GM23248 (cell line): ENCODE results near the gene TFPI. TPM values are rescaled to one million over a fixed set of nuclear protein-coding genes. Genes with fewer than 3 reads are reported as not detected.
A peak's percentile ranks its signal among the peaks of the same experiment; 100 is the strongest.

ENCODE experiments used
- DNase-seq: peaks from one replicate; pipeline ENCODE4 v3.0.0-alpha.2; 2015
- H2AFZ ChIP-seq: fragments of 200-600 bp; sonication (generic); 2 replicates; pipeline ENCODE4 v1.6.1; 2016; ENCODE audit warnings: antibody characterized with exemption
- H3F3A ChIP-seq: fragments of 200-600 bp; sonication (generic); 2 replicates; pipeline ENCODE4 v1.6.1; 2016; ENCODE audit warnings: mild to moderate bottlenecking, antibody characterized with exemption, mixed run types; ENCODE audit not compliant: insufficient read depth
- H3K27ac ChIP-seq: fragments of 200-600 bp; sonication (generic); 2 replicates; pipeline ENCODE4 v1.5.1; 2016; ENCODE audit warnings: mild to moderate bottlenecking
- H3K27me3 ChIP-seq: fragments of 200-600 bp; sonication (generic); replicated peaks from 2 replicates; pipeline ENCODE4 v1.6.1; 2016; ENCODE audit warnings: mild to moderate bottlenecking; ENCODE audit not compliant: insufficient read depth
- H3K36me3 ChIP-seq: fragments of 200-600 bp; sonication (generic); 2 replicates; pipeline ENCODE4 v1.6.1; 2016; ENCODE audit warnings: low read depth, mild to moderate bottlenecking
- H3K4me1 ChIP-seq: fragments of 200-600 bp; sonication (generic); 2 replicates; pipeline ENCODE4 v1.6.1; 2016; ENCODE audit warnings: mild to moderate bottlenecking; ENCODE audit not compliant: insufficient read depth
- H3K4me2 ChIP-seq: fragments of 200-600 bp; sonication (generic); one replicate; pipeline ENCODE4 v1.6.1; 2016; ENCODE audit warnings: mild to moderate bottlenecking; ENCODE audit not compliant: unreplicated experiment
- H3K4me3 ChIP-seq: fragments of 200-600 bp; sonication (generic); 2 replicates; pipeline ENCODE4 v1.5.1; 2016; ENCODE audit warnings: mild to moderate bottlenecking
- H3K79me2 ChIP-seq: fragments of 200-600 bp; sonication (generic); 2 replicates; pipeline ENCODE4 v1.6.1; 2016; ENCODE audit warnings: mild to moderate bottlenecking; ENCODE audit not compliant: insufficient read depth
- H3K9ac ChIP-seq: fragments of 200-600 bp; sonication (generic); 2 replicates; pipeline ENCODE4 v1.6.1; 2016; ENCODE audit warnings: mild to moderate bottlenecking
- H3K9me2 ChIP-seq: fragments of 200-600 bp; sonication (generic); 2 replicates; pipeline ENCODE4 v1.6.1; 2016; ENCODE audit warnings: mixed run types, mild to moderate bottlenecking, moderate library complexity; ENCODE audit not compliant: insufficient read depth
- H3K9me3 ChIP-seq: fragments of 200-600 bp; sonication (generic); one replicate; pipeline ENCODE4 v1.6.1; 2017; ENCODE audit warnings: low read depth
- H4K20me1 ChIP-seq: fragments of 200-600 bp; sonication (generic); 2 replicates; pipeline ENCODE4 v1.6.0; 2016; ENCODE audit not compliant: insufficient read depth
- EZH2 ChIP-seq: fragments of 200-600 bp; sonication (generic); IDR thresholded peaks from 2 replicates; pipeline ENCODE4 v1.6.1; 2018; ENCODE audit warnings: antibody characterized with exemption, mild to moderate bottlenecking; ENCODE audit not compliant: insufficient read depth, poor library complexity, severe bottlenecking
- EZH2phosphoT487 ChIP-seq: fragments of 200-600 bp; sonication (generic); IDR thresholded peaks from 2 replicates; pipeline ENCODE4 v1.6.1; 2018; ENCODE audit warnings: antibody characterized with exemption, moderate library complexity, mild to moderate bottlenecking, low read depth; ENCODE audit not compliant: insufficient read depth
- WGBS, 2 experiments: methylation state at CpG; one replicate each; pipeline ENCODE4 v1.1.6; 2015 to 2017; ENCODE audit warnings: low lambda C conversion rate in 2 of 2, low coverage in 1 of 2; ENCODE audit errors: missing lambda C conversion rate in 2 of 2; 5-methylcytosine and 5-hydroxymethylcytosine counted together
- in situ Hi-C: fragments of 300-500 bp; cut with MboI; formaldehyde crosslinking; loops from 2 replicates; pipeline ENCODE4 v1.15.0; 2020
- polyA plus RNA-seq: library from polyadenylated mRNA; unstranded; fragments of >200 nt; fragmentation: Nextera tagmentation; extraction: Ambion mirVana; gene quantifications from 2 replicates; pipeline ENCODE4 v1.2.1, GENCODE V29; 2016
- total RNA-seq: library from RNA; depleted of rRNA; stranded (reverse); fragments of >200 nt; shearing (Covaris generic); gene quantifications from 2 replicates; pipeline ENCODE4 v1.2.3, GENCODE V29; 2014

TFPI gene
- total and polyA plus RNA-seq, 2 experiments from 2014 or later: 48.7 to 64.4 TPM

DNA sequence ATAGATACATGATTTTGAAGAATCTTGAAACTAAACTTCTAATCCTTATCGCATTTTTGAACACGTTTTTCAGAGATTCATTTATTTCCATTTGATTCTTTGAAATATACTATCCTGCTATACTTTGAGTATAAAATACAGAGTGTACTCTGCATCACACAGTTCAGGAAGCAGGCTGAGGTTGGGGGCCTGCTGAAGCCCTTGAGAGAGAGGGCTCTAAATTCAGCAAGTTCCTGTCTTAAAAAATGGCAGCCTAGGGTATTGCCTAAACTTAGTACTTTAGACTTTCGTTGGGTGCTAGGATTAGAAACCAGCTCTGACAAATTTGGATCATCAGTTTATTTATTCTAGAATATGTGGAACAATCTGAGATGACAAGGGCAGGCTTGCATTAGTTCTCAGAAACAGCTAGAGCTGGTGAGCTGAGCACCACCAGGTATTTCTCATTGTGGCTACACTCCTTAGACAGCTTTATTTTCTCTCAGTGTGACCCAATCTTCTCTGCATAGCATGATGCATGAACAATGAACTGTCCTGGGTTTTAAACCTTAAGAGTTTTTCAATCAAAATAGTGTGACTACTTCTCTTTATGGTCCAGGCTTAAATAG, 49.1 kb downstream of the TFPI start:
- in situ Hi-C loops: loop anchor here (10.0 kb wide), 1 partner anchor 340 kb away; no protein-coding TSS in a partner anchor
- Histone ChIP-seq H3K79me2 (no peaks in the 10 kb centered on the region), H3K9ac (no peak overlapping the region), H4K20me1 (no peaks in the 10 kb centered on the region), H3F3A (no peaks in the 10 kb centered on the region), H2AFZ (no peak overlapping the region), H3K9me2 (no peaks in the 10 kb centered on the region), H3K4me1 (peaks cover 16% of the 10 kb centered on the region), H3K27ac (no peak overlapping the region), H3K4me3 (no peak overlapping the region), H3K27me3 (no peaks in the 10 kb centered on the region), H3K4me2 (no peak overlapping the region), H3K9me3 (no peaks in the 10 kb centered on the region), H3K36me3 (no peaks in the 10 kb centered on the region)
- no peak for DNase-seq
- 62 to 70% methylated on average over 3 of the region's 3 CpGs for WGBS, 2 experiments
- TF ChIP-seq EZH2: no peak
- no peak for TF ChIP-seq EZH2phosphoT487

DNA sequence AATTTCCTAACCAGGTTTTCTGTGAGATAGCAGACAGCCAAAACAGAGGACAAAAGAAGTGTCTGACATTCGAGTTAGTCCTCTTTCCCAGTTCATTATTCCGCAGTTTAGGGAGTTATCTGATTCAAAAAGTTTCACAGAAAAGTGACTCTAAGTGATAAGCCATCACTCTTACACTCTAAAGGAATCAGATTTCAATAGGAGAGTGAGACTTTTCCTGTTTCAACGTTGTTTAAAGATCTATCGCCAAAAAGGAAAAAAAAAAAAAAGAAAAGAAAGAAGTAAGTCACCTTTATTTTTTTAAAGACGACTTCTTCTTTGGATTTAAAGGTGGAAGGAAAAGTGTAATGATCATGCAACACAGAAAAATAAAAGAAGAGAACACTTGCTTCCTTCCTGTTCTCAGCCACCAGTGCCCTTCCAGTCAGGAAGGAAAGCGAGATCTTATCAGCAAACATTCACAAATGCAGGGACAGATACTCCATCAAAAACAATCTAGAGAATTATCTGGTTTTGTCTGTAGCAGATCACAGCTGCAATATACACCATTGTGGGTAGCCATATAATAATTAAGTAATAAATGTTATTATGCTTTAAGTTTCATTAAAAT, 49.8 kb downstream of the TFPI start:
- no peaks in the 10 kb centered on the region for H4K20me1 ChIP-seq
- no peaks in the 10 kb centered on the region for H3F3A ChIP-seq
- no peak overlapping the region for H3K4me2 ChIP-seq
- H3K79me2 ChIP-seq: no peaks in the 10 kb centered on the region
- H3K36me3 ChIP-seq: no peaks in the 10 kb centered on the region
- in situ Hi-C loops: loop anchor here (5.0 to 10.0 kb wide), 2 partner anchors 73 to 340 kb away; no protein-coding TSS in a partner anchor
- no peak overlapping the region for H3K9ac ChIP-seq
- H3K4me3 ChIP-seq: no peak overlapping the region
- H3K27me3 ChIP-seq: no peaks in the 10 kb centered on the region
- DNase-seq: no peak
- H3K27ac ChIP-seq: no peak overlapping the region
- no peak overlapping the region for H2AFZ ChIP-seq
- TF ChIP-seq EZH2: no peak
- no peak for TF ChIP-seq EZH2phosphoT487
- peaks cover 18% of the 10 kb centered on the region for H3K4me1 ChIP-seq
- no peaks in the 10 kb centered on the region for H3K9me3 ChIP-seq
- WGBS, 2 experiments: 42 to 52% methylated on average over 6 of the region's 6 CpGs
- no peaks in the 10 kb centered on the region for H3K9me2 ChIP-seq

DNA sequence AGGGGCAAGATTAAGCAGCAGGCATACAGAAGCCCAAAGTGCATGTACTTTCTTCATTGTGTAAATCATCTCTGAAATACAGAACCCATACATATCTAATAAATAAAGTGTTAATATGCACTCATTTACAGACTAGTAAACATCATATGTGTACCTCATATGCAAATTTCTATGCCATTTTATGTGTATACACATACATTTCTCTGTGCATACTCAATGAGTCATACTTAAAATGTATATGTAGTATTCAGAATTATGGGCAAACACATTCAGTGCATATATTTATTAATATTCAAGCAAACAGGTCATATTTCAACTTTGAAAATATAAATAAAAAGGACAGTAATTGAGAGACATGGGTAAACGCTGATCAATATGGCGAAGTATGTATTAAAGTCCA, 50.5 kb downstream of the TFPI start:
- H3F3A ChIP-seq: no peaks in the 10 kb centered on the region
- no peaks in the 10 kb centered on the region for H3K36me3 ChIP-seq
- H2AFZ ChIP-seq: no peak overlapping the region
- H3K4me1 ChIP-seq: peaks cover 18% of the 10 kb centered on the region
- no peaks in the 10 kb centered on the region for H3K27me3 ChIP-seq
- no peak overlapping the region for H3K4me3 ChIP-seq
- H4K20me1 ChIP-seq: no peaks in the 10 kb centered on the region
- DNase-seq: no peak
- 69 to 71% methylated on average over 2 of the region's 2 CpGs for WGBS, 2 experiments
- no peaks in the 10 kb centered on the region for H3K79me2 ChIP-seq
- H3K27ac ChIP-seq: no peak overlapping the region
- TF ChIP-seq EZH2: no peak
- no peak for TF ChIP-seq EZH2phosphoT487
- H3K9ac ChIP-seq: no peak overlapping the region
- H3K4me2 ChIP-seq: no peak overlapping the region
- in situ Hi-C loops: loop anchor here (5.0 to 10.0 kb wide), 2 partner anchors 74 to 341 kb away; no protein-coding TSS in a partner anchor
- H3K9me3 ChIP-seq: no peaks in the 10 kb centered on the region
- H3K9me2 ChIP-seq: no peaks in the 10 kb centered on the region

DNA sequence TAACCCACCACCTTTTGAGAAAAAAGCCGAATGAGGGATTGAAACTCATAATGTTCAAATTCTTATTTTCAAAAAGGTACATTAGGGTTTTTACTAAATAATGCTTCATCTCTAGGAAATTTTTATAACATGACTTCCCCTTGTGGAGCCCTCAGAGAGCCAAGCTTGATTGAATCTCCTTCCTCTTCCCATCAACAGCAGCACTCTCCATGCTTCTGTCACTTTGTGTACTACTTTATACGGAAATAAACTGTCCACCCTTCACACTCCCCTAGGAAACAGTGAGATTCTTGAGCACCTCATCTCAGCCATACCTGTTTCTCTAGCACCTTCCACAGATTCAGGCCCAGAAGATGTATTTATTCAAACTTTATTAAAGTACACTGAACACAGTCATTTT, 51.8 kb downstream of the TFPI start:
- Histone ChIP-seq H3K79me2 (no peaks in the 10 kb centered on the region), H3K4me2 (no peak overlapping the region), H3K9ac (no peak overlapping the region), H3K4me3 (no peak overlapping the region), H3K9me2 (no peaks in the 10 kb centered on the region), H2AFZ (0 out of 2 replicates have a peak overlapping the region, but pooled peaks have one; percentile 9), H3K27me3 (no peaks in the 10 kb centered on the region), H3K4me1 (peaks cover 18% of the 10 kb centered on the region), H4K20me1 (no peaks in the 10 kb centered on the region), H3K27ac (no peak overlapping the region), H3F3A (no peaks in the 10 kb centered on the region), H3K36me3 (no peaks in the 10 kb centered on the region), H3K9me3 (no peaks in the 10 kb centered on the region)
- in situ Hi-C loops: loop anchor here (5.0 to 10.0 kb wide), 2 partner anchors 75 to 342 kb away; no protein-coding TSS in a partner anchor
- TF ChIP-seq EZH2 (no peak), EZH2phosphoT487 (no peak)
- DNase-seq: no peak
- WGBS, 2 experiments: 56 to 70% methylated on average over 2 of the region's 2 CpGs
